Endodermal cell (in vitro differentiated cells): ENCODE results near the gene RBCK1. TPM values are rescaled to one million over a fixed set of nuclear protein-coding genes. Genes with fewer than 3 reads are reported as not detected.
A peak's percentile ranks its signal among the peaks of the same experiment; 100 is the strongest.

Experiments
- DNase-seq: peaks from one replicate; pipeline ENCODE4 v3.0.0-alpha.2; 2017
- H3K27ac ChIP-seq: 2 replicates; pipeline ENCODE4 v1.5.1; 2013; ENCODE audit warnings: mild to moderate bottlenecking, low read depth, low read length, moderate library complexity
- H3K27me3 ChIP-seq: 2 replicates; pipeline ENCODE4 v1.6.1; 2013; ENCODE audit warnings: mild to moderate bottlenecking, low read length, moderate library complexity; ENCODE audit not compliant: insufficient read depth, control insufficient read depth, poor library complexity, severe bottlenecking
- H3K36me3 ChIP-seq: 2 replicates; pipeline ENCODE4 v1.7.0; 2013; ENCODE audit warnings: mild to moderate bottlenecking, low read length, moderate library complexity; ENCODE audit not compliant: control insufficient read depth, insufficient read depth
- H3K4me1 ChIP-seq: one replicate; pipeline ENCODE4 v1.7.0; 2013; ENCODE audit warnings: low read length; ENCODE audit not compliant: control insufficient read depth, insufficient read depth
- H3K4me3 ChIP-seq: 2 replicates; pipeline ENCODE4 v1.5.1; 2013; ENCODE audit warnings: mild to moderate bottlenecking, low read length, moderate library complexity
- H3K9ac ChIP-seq: 2 replicates; pipeline ENCODE4 v1.6.1; 2013; ENCODE audit warnings: mild to moderate bottlenecking, low read length, moderate library complexity; ENCODE audit not compliant: poor library complexity, severe bottlenecking; ENCODE audit errors: extremely low read depth
- H3K9me3 ChIP-seq: 2 replicates; pipeline ENCODE4 v1.6.1; 2013; ENCODE audit warnings: mild to moderate bottlenecking, low read length, moderate library complexity; ENCODE audit not compliant: control insufficient read depth
- H3K27ac Mint-ChIP-seq: 2 replicates; pipeline ENCODE4 v1.8.0; 2020; ENCODE audit warnings: mixed read lengths
- H3K27me3 Mint-ChIP-seq: 2 replicates; pipeline ENCODE4 v1.8.0; 2021; ENCODE audit warnings: mild to moderate bottlenecking, mixed read lengths; ENCODE audit not compliant: insufficient read depth
- H3K36me3 Mint-ChIP-seq: 2 replicates; pipeline ENCODE4 v1.8.0; 2020; ENCODE audit warnings: low read depth, mixed read lengths
- H3K4me1 Mint-ChIP-seq: 2 replicates; pipeline ENCODE4 v1.8.0; 2020; ENCODE audit warnings: mixed read lengths
- H3K4me3 Mint-ChIP-seq: 2 replicates; pipeline ENCODE4 v1.8.0; 2020; ENCODE audit warnings: mild to moderate bottlenecking, moderate library complexity, mixed read lengths
- H3K9me3 Mint-ChIP-seq: 2 replicates; pipeline ENCODE4 v1.8.0; 2020; ENCODE audit warnings: mild to moderate bottlenecking, mixed read lengths
- CTCF ChIP-seq: fragments of 200-600 bp; sonication (generic); conservative IDR thresholded peaks from 2 replicates; pipeline ENCODE4 v1.5.0; 2021; ENCODE audit warnings: antibody characterized with exemption, mild to moderate bottlenecking
- WGBS, 2 experiments: methylation state at CpG; one replicate each; pipeline versions ENCODE4 v1.1.5 to v1.1.7; 2013; ENCODE audit warnings: missing lambda C conversion rate in 2 of 2, mixed read lengths in 1 of 2; ENCODE audit not compliant: insufficient coverage in 1 of 2, insufficient read length in 1 of 2; 5-methylcytosine and 5-hydroxymethylcytosine counted together
- total RNA-seq, 2 donors: library from RNA; stranded (reverse); fragmentation: NEBNext Ultra II Directional in 1 of 2; extraction: Animal tissue kit (Norgen Biotek cat#: 25700) in 1 of 2; gene quantifications; 2 replicates in 1 of 2; 3 replicates in 1 of 2; pipeline ENCODE4 v1.2.1, GENCODE V29; 2021

The RBCK1 gene
- total RNA-seq, 2 donors from 2014 or later, result 61.7 to 63.7 TPM

GRCh38 chr20:428658-429200, 20.6 kb downstream of the RBCK1 start:
- Histone ChIP-seq H3K27me3 (no peaks in the 10 kb centered on the region), H3K9ac (no peak overlapping the region), H3K36me3 (peaks cover 24% of the 10 kb centered on the region), H3K27ac (no peak overlapping the region), H3K4me1 (no peaks in the 10 kb centered on the region), H3K4me3 (no peak overlapping the region), H3K9me3 (no peaks in the 10 kb centered on the region)
- peak; percentile 69 for DNase-seq
- H3K27me3 Mint-ChIP-seq, result no peaks in the 10 kb centered on the region
- peak overlapping the region; percentile 10 for H3K27ac Mint-ChIP-seq
- H3K36me3 Mint-ChIP-seq, result peaks cover 48% of the 10 kb centered on the region
- H3K9me3 Mint-ChIP-seq, result no peaks in the 10 kb centered on the region
- no peak overlapping the region for H3K4me3 Mint-ChIP-seq
- WGBS, 2 experiments, result 92 to 96% methylated on average over 8 to 14 of the region's 14 CpGs
- TF ChIP-seq CTCF, result peak; percentile 35
- no peaks in the 10 kb centered on the region for H3K4me1 Mint-ChIP-seq

GRCh38 chr20:430091-430999, 22.2 kb downstream of the RBCK1 start:
- no peaks in the 10 kb centered on the region for H3K4me1 ChIP-seq
- H3K27me3 ChIP-seq, result no peaks in the 10 kb centered on the region
- no peak for DNase-seq
- peaks cover 8% of the 10 kb centered on the region for H3K4me1 Mint-ChIP-seq
- TF ChIP-seq CTCF, result no peak
- no peak overlapping the region for H3K9ac ChIP-seq
- peaks cover 44% of the 10 kb centered on the region for H3K36me3 Mint-ChIP-seq
- WGBS, 2 experiments, result 94% methylated on average over 14 to 21 of the region's 21 CpGs
- H3K27ac ChIP-seq, result no peak overlapping the region
- H3K9me3 Mint-ChIP-seq, result no peaks in the 10 kb centered on the region
- peaks cover 22% of the 10 kb centered on the region for H3K36me3 ChIP-seq
- H3K4me3 ChIP-seq, result no peak overlapping the region
- no peaks in the 10 kb centered on the region for H3K9me3 ChIP-seq
- H3K27me3 Mint-ChIP-seq, result no peaks in the 10 kb centered on the region
- no peak overlapping the region for H3K4me3 Mint-ChIP-seq
- peak overlapping the region; percentile 81 for H3K27ac Mint-ChIP-seq

DNA sequence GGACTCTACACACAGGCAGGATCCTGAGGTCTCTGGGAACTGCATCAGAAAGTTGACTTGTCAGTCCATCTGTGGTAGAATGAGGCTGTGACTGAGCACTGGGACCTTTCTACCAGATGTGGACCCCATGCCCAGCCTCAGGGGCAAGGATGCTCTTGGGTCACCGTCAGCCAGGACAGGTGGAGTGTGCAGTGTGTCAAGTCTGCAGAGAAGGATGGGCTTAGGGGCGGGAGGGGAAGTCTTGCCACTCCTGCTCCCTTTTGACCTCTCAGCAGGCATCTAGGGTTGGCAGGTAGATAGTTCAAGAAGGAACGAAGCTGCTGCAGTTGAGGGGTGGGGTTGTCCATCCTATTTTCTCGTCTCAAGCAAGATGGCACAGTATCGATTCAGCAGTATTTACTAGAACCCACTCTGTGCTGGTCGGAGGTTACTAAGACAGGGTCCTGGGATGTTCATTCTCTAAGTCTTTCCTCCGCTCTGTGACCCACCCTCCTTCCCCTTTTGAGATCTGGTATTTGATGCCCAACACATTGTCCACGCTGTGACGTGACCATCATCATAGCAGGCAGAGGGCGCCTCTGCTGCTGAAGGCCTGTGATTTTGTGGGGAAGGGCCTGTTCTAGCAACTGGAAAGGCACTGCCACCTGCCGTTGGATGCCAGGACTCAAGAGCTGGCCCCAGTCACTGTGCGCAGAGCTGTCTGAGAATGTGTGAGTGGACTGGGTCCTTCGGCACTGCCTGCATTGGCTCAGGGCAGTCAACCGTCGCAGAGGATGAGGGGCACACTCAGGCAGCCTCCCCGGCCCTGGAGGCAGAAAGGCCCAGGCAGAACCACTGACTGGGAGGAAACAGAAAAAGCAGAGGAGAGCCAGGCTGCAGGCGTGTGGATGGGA, 23.2 kb downstream of the RBCK1 start:
- no peak overlapping the region for H3K9ac ChIP-seq
- no peaks in the 10 kb centered on the region for H3K4me1 ChIP-seq
- H3K4me1 Mint-ChIP-seq, result peaks cover 8% of the 10 kb centered on the region
- H3K27ac Mint-ChIP-seq, result peak overlapping the region; percentile 81
- peaks cover 28% of the 10 kb centered on the region for H3K36me3 ChIP-seq
- no peaks in the 10 kb centered on the region for H3K9me3 ChIP-seq
- no peaks in the 10 kb centered on the region for H3K27me3 Mint-ChIP-seq
- no peak overlapping the region for H3K4me3 ChIP-seq
- DNase-seq, result peak; percentile 89
- no peaks in the 10 kb centered on the region for H3K27me3 ChIP-seq
- peaks cover 47% of the 10 kb centered on the region for H3K36me3 Mint-ChIP-seq
- WGBS, 2 experiments, result 84 to 85% methylated on average over 12 to 17 of the region's 17 CpGs
- TF ChIP-seq CTCF, result peak; percentile 81
- peak overlapping the region; percentile 32 for H3K27ac ChIP-seq
- no peaks in the 10 kb centered on the region for H3K9me3 Mint-ChIP-seq
- no peak overlapping the region for H3K4me3 Mint-ChIP-seq
